ENCODE measurements around the gene RALY. TPM values are rescaled to one million over a fixed set of nuclear protein-coding genes. Genes with fewer than 3 reads are reported as not detected.

Gene RALY
- total RNA-seq, 1 donor, result 42.3 TPM

GRCh38 chr20:33983371-33983770, 10.3 kb upstream of the RALY start:
- TF ChIP-seq, protein P1, sequence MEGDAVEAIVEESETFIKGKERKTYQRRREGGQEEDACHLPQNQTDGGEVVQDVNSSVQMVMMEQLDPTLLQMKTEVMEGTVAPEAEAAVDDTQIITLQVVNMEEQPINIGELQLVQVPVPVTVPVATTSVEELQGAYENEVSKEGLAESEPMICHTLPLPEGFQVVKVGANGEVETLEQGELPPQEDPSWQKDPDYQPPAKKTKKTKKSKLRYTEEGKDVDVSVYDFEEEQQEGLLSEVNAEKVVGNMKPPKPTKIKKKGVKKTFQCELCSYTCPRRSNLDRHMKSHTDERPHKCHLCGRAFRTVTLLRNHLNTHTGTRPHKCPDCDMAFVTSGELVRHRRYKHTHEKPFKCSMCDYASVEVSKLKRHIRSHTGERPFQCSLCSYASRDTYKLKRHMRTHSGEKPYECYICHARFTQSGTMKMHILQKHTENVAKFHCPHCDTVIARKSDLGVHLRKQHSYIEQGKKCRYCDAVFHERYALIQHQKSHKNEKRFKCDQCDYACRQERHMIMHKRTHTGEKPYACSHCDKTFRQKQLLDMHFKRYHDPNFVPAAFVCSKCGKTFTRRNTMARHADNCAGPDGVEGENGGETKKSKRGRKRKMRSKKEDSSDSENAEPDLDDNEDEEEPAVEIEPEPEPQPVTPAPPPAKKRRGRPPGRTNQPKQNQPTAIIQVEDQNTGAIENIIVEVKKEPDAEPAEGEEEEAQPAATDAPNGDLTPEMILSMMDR (IDR thresholded peaks at IDR 0.05; ENCODE audit: insufficient read depth, low read depth, low read length), result no peak
- no peak overlapping the region for H3K4me3 ChIP-seq (ENCODE audit: low read depth, low read length)
- no peak for DNase-seq (ENCODE audit: low read depth)

DNA sequence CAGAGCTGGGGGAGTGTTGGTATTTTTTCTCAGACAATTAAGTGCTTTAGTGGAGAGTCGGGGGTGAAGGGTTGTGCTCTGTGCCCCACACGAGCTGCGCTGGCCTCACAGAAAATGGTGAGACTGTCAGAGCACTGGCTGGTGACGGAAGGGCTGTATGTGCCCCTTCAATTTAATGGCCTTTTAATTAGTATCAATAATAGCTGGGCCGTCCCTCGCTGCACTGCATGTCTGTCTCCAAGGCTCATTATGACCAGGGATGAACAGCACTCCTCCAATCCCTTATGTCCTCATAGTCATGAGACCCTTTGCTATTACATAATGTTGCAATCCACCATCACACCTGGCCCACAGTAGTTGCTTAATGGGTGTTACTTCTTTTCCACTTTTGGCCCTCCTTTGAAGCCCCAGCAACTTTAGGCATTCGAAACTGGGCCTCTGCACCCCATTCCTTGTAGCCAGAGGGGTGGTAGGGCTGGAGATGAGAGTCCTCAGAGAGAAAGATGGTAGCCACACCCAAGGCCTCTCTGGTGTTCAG, 9.5 kb upstream of the RALY start:
- TF ChIP-seq, protein P1 (IDR thresholded peaks at IDR 0.05; ENCODE audit: insufficient read depth, low read depth, low read length), result no peak
- no peak overlapping the region for H3K4me3 ChIP-seq (ENCODE audit: low read depth, low read length)
- DNase-seq (ENCODE audit: low read depth), result no peak

DNA sequence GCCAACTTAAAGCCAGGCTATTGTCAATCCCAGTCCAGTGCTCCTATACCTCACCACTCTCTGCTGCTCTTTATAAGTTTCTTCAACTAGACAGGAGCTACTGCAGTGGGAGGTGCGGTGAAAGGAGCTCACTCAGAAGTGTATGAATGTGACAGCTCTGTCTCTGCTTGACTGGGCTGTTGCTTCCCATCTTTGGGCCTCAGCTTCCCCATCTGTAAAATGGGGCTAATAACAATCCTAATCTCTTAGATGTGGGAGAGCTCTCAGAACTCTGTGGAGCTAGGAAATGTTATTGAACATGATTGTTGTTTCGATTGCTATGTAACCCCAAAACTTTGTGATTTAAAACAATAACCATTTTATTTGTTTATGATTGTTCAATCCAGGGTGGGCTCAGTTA, 8.4 kb upstream of the RALY start:
- TF ChIP-seq, protein P1 (IDR thresholded peaks at IDR 0.05; ENCODE audit: insufficient read depth, low read depth, low read length), result no peak
- no peak for DNase-seq (ENCODE audit: low read depth)
- no peak overlapping the region for H3K4me3 ChIP-seq (ENCODE audit: low read depth, low read length)

DNA sequence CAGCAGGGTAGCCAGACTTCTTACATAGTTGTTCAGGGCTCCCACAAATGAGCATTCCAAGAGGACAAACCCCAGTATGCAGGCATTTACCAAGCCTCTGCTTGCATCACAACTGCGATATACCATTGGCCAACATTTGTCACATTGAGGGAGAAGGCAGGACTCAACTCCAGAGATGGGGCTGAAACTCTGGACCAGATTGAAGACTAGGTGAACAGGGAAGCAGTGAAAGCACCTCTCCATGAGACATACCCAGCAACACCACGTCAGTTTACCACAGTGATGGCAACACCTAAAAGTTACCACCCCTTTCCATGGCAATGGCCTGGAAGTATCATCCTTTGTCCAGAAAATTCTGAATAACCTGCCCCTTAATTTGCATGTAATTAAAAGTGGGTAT, 7.9 kb upstream of the RALY start:
- H3K4me3 ChIP-seq (ENCODE audit: low read depth, low read length), result no peak overlapping the region
- DNase-seq (ENCODE audit: low read depth), result no peak
- TF ChIP-seq, protein P1 (IDR thresholded peaks at IDR 0.05; ENCODE audit: insufficient read depth, low read depth, low read length), result no peak

DNA sequence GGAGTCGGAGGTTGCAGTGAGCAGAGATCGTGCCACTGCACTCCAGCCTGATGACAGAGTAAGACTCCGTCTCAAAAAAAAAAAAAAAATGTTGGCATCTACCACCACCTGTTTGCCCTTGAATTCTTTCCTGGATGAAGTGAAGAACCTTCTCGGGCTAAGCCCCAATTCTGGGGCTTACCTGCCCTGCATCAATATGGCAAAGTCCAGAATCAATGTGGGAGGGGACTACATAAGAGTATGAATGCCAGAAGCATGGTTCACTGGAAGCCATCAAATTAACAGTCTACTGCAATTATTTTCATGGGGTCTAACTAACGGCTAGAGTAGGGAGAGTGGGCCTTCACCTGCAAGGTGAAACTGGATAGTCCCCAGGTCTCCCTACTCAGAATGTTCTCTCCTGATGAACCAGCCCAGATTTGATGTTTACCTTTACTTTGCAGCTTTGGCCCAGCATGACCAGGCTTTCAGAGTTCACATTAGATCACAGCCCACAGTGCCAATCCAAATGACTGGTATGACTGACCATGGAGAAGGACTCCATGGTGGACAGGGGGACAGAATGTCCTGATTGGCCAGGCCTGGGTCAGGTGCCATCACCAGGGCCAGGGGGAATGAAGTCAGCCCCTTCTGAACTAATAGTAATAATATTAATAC, 7.0 kb upstream of the RALY start:
- TF ChIP-seq, protein P1 (IDR thresholded peaks at IDR 0.05; ENCODE audit: insufficient read depth, low read depth, low read length), result no peak
- DNase-seq (ENCODE audit: low read depth), result no peak
- no peak overlapping the region for H3K4me3 ChIP-seq (ENCODE audit: low read depth, low read length)

DNA sequence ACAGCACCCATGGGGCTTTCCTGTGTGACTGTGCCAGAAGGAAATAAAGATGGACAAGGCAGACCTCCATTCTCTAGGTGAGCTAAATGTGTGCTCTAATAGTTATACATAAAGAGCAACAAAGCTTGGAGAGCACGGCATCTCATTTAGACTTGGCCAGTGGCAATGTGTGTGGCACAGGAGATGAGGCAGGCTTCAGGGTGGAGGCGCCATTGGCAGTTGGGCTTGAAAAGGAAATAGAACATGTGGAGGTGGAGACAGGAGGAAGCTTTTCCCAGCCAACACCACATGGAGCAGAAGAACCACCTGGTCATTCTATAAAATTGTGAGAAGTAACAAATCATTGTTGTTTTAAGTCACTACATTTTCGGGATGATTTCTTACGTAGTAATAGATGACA, 3.6 kb upstream of the RALY start:
- TF ChIP-seq, protein P1 (IDR thresholded peaks at IDR 0.05; ENCODE audit: insufficient read depth, low read depth, low read length), result no peak
- H3K4me3 ChIP-seq (ENCODE audit: low read depth, low read length), result no peak overlapping the region
- no peak for DNase-seq (ENCODE audit: low read depth)

DNA sequence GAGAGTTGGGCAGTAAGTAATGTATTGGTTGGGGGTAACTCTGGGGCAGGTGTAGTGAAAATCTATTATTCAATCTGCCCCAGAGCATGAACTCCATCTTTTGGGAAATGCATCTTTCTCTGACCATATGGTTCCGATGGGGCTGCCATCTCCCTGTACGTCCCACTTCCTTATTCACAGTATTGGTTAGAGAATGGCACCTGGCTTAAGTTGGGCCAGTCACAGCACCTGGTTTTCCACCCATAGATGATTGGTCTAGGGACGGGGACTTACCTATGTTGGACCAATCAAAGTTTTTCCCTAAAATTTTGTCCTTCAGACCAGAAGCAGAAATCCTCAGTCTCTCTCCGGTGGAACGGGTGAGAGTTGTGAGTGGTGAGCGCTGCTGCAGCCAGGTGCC, 2.2 kb upstream of the RALY start:
- TF ChIP-seq, protein P1 (IDR thresholded peaks at IDR 0.05; ENCODE audit: insufficient read depth, low read depth, low read length), result no peak
- no peak overlapping the region for H3K4me3 ChIP-seq (ENCODE audit: low read depth, low read length)
- DNase-seq (ENCODE audit: low read depth), result no peak
